Tibial nerve (tissue), 4 donors: ENCODE results near the gene SPINK1. TPM values are rescaled to one million over a fixed set of nuclear protein-coding genes. Genes with fewer than 3 reads are reported as not detected.

Experiments used
- DNase-seq, 2 donors: peaks; one replicate each; pipeline ENCODE4 v3.0.0-alpha.2; 2019; ENCODE audit warnings: low spot score in 2 of 2
- H3K27ac ChIP-seq, 4 donors: fragments of 200-600 bp; sonication (generic) in 3 of 4; one replicate each; pipeline ENCODE4 v1.5.1; 2017 to 2019; ENCODE audit warnings: mild to moderate bottlenecking in 1 of 4
- H3K27me3 ChIP-seq, 2 donors: fragments of 200-600 bp; sonication (generic) in 1 of 2; one replicate each; pipeline versions ENCODE4 v1.5.1 to v1.6.0; 2017 to 2019
- H3K36me3 ChIP-seq, 3 donors: fragments of 200-600 bp; sonication (generic); one replicate each; pipeline ENCODE4 v1.5.1; 2018 to 2019
- H3K4me1 ChIP-seq, 4 donors: fragments of 200-600 bp; sonication (generic) in 3 of 4; one replicate each; pipeline ENCODE4 v1.5.1; 2017 to 2019
- H3K4me3 ChIP-seq, 4 donors: fragments of 200-600 bp; sonication (generic) in 3 of 4; one replicate each; pipeline ENCODE4 v1.5.1; 2017 to 2019; ENCODE audit warnings: mild to moderate bottlenecking in 1 of 4, moderate library complexity in 1 of 4
- H3K9me3 ChIP-seq, 4 donors: fragments of 200-600 bp; sonication (generic) in 3 of 4; one replicate each; pipeline ENCODE4 v1.5.1; 2017 to 2019
- CTCF ChIP-seq, 5 experiments: fragments of 200-600 bp in 3 of 5; fragments of 450-650 bp in 2 of 5; sonication (generic) in 3 of 5; IDR thresholded peaks; one replicate each; pipeline ENCODE4 v1.5.1; 2016 to 2019; ENCODE audit warnings: antibody characterized with exemption in 5 of 5, mild to moderate bottlenecking in 3 of 5, moderate library complexity in 2 of 5
- EP300 ChIP-seq, 2 donors: sonication (generic); formaldehyde crosslinking; IDR thresholded peaks; one replicate each; pipeline ENCODE4 v1.6.1; 2017; ENCODE audit warnings: antibody characterized with exemption in 2 of 2, mild to moderate bottlenecking in 1 of 2
- POLR2A ChIP-seq, 2 donors: fragments of 450-650 bp; IDR thresholded peaks; one replicate each; pipeline ENCODE4 v1.6.1; 2017; ENCODE audit warnings: antibody characterized with exemption in 2 of 2, mild to moderate bottlenecking in 2 of 2, moderate library complexity in 2 of 2
- whole genome bisulfite sequencing, 2 donors: methylation state at CpG; one replicate each; pipeline ENCODE4 v1.1.5; 2018; 5-methylcytosine and 5-hydroxymethylcytosine counted together
- total RNA-seq, 4 donors: library from RNA; depleted of rRNA; stranded (reverse); fragments of >200 nt; gene quantifications; one replicate each; pipeline ENCODE4 v1.1.0, GENCODE V29; 2016

Gene SPINK1
- total RNA-seq, 4 donors from 2014 or later = 0.44 to 10.2 TPM; not detected in 2

GRCh38 chr5:147863454-147864158 is 32.1 kb upstream of the SPINK1 start:
- Histone ChIP-seq H3K4me1 (no peaks in the 10 kb centered on the region), H3K4me3 (no peak overlapping the region), H3K9me3 (no peaks in the 10 kb centered on the region), H3K36me3 (no peaks in the 10 kb centered on the region), H3K27ac (no peak overlapping the region), H3K27me3 (no peaks in the 10 kb centered on the region)
- TF ChIP-seq POLR2A (IDR thresholded peaks at IDR 0.05) (no peak), CTCF (IDR thresholded peaks at IDR 0.05) (no peak), EP300 (IDR thresholded peaks at IDR 0.05) (no peak)
- WGBS, 2 donors = 44 to 56% methylated on average over 3 of the region's 3 CpGs
- DNase-seq = no peak

DNA sequence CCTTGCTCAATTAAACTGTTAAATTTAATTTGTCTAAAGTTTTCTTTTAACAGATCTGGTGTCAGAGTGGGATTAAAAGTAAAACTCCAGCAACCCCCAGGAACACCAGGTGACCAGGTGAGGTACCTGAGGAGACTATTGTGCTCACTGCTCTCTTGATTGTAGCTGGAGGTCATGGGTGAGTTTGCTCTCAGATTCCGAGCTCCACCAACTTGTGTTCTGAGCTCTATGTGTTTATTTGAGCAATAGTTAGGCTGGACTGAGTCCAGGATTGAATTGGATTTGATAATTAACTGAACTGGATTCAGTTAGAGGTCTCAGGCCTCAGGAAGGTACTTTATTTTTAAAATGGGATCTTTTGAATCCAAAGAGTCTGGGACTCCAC is 29.2 kb upstream of the SPINK1 start:
- TF ChIP-seq EP300 (IDR thresholded peaks at IDR 0.05) (no peak), POLR2A (IDR thresholded peaks at IDR 0.05) (no peak), CTCF (IDR thresholded peaks at IDR 0.05) (no peak)
- WGBS, 2 donors = 50 to 74% methylated on average over 1 of the region's 1 CpG
- no peak for DNase-seq
- no peaks in the 10 kb centered on the region for H3K4me1 ChIP-seq
- H3K9me3 ChIP-seq = no peaks in the 10 kb centered on the region
- no peak overlapping the region for H3K4me3 ChIP-seq
- H3K36me3 ChIP-seq = no peaks in the 10 kb centered on the region
- no peak overlapping the region for H3K27ac ChIP-seq
- no peaks in the 10 kb centered on the region for H3K27me3 ChIP-seq

- Histone ChIP-seq H3K4me1 (no peaks in the 10 kb centered on the region), H3K27me3 (no peaks in the 10 kb centered on the region), H3K36me3 (no peaks in the 10 kb centered on the region), H3K9me3 (no peaks in the 10 kb centered on the region), H3K27ac (no peak overlapping the region), H3K4me3 (no peak overlapping the region)
- DNase-seq = no peak
- TF ChIP-seq EP300 (IDR thresholded peaks at IDR 0.05) (no peak), CTCF (IDR thresholded peaks at IDR 0.05) (no peak), POLR2A (IDR thresholded peaks at IDR 0.05) (no peak)
- WGBS, 2 donors = 85 to 90% methylated on average over 3 of the region's 3 CpGs
Observed at GRCh38 chr5:147859962-147860640, 28.6 kb upstream of the SPINK1 start.

- no peaks in the 10 kb centered on the region for H3K27me3 ChIP-seq
- no peaks in the 10 kb centered on the region for H3K9me3 ChIP-seq
- WGBS, 2 donors = 64 to 69% methylated on average over 1 of the region's 1 CpG
- H3K36me3 ChIP-seq = no peaks in the 10 kb centered on the region
- DNase-seq = no peak
- no peak overlapping the region for H3K27ac ChIP-seq
- H3K4me1 ChIP-seq = no peaks in the 10 kb centered on the region
- H3K4me3 ChIP-seq = no peak overlapping the region
- TF ChIP-seq CTCF (IDR thresholded peaks at IDR 0.05) (no peak), POLR2A (IDR thresholded peaks at IDR 0.05) (no peak), EP300 (IDR thresholded peaks at IDR 0.05) (no peak)
Observed at GRCh38 chr5:147858565-147858964, 27.1 kb upstream of the SPINK1 start.
